Middle frontal gyrus (tissue), 1 donor: ENCODE data around the gene SPACA7.

ENCODE experiments used
- DNase-seq: peaks from one replicate; pipeline ENCODE4 v3.0.0-alpha.2; 2015; ENCODE audit warnings: low spot score; ENCODE audit errors: extremely low spot score

SPACA7 gene, protein sequence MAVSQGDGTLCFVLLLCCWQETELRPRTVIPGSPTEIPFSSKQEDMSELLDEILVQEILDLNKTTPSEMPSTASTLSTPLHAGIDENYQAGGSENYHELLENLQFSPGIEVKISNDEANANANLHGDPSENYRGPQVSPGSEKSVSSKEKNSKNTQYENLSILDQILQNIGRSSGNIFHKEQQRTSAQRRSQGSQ

GRCh38 chr13:112376050-112376681, at the start of gene SPACA7:
TSS of gene SPACA7 (plus strand) at chr13:112376355. CDS start at chr13:112376386, 31 bp downstream.
- no peak for DNase-seq

GRCh38 chr13:112326821-112327370, 49.3 kb upstream of the SPACA7 start:
- DNase-seq = no peak

- no peak for DNase-seq
These were observed 47.2 kb upstream of the SPACA7 start for GRCh38 chr13:112328936-112329335.

DNA sequence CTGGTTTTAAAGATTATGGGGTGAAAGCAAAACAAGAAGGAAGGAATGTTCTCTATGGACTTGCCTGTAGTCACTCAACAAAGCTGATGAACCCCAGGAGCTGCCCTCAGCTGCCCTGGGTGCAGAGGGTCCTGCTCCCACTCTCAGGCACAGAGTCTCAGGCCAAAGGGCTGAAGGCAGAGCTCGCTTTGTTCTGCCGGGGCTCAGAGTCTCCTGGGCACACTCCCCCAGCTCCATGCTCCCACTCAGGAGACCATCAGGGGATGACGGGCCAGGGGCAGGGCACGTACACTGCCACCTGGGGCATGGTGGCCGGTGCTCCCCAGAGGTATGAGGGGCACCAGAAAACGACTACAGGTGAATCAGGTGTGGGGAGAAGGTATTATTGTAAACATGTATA, 46.8 kb upstream of the SPACA7 start:
- DNase-seq = no peak

DNA sequence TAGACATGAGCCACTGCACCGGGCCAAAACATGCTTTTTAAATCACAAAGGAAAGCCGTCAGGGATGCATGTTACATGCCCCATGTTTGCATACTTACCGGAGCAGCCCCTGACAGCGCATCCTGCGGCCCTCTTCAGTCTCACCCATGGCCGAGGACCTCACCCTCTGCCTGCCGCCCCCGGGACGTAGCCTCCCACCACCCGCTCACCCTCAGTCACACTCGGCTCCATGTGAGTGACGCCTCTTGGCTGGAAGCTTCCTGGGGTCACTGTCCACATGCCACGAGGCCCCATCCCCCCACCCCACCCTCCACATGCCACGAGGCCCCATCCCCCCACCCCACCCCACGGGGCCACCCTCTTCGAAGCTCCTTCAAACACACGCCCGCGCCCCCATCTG, 46.1 kb upstream of the SPACA7 start:
- DNase-seq = no peak

DNA sequence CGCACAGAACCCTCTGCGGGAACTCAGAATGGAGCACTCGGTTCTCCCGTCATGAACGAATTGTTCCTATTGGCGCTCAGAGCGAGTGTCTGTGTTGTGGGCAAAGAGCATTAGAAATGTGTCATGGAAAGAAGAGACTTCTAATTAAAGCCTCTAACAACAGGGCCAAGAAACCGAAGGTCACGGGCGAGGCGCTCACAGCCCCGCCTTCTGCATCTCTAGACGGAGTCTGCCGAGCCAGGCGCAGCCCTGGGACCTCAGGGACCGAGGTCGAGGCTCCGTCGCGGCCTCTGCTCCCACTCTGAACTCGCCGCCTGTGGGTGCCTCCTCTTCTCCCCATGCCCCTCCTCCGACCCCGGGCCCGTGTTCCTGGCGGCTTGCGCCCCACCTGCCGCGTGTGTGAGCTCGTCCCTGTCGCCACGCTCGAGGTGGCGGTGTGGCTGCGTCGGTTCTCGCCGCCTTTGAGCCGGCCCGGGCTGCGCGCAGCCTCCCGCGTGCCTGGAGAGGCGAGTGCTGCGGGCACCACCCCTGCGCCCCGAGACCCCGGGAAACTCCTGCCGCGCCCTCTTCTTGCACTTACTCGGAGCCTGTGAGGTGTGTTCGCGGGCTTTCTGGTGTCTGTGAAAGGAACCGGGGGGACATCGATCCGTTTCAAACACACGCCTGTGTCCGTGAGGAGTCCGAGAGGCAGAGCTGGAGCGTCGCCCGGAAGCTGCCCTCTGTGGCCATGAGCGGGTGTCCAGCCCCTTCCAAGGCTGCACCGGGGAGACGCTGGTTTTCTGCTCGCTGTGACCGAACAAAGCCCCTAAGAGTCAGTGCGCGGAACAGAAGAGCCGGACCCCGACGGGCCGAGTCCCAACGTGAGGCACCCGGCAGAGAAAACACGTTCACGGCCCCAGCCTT, 45.4 kb upstream of the SPACA7 start:
- no peak for DNase-seq

DNA sequence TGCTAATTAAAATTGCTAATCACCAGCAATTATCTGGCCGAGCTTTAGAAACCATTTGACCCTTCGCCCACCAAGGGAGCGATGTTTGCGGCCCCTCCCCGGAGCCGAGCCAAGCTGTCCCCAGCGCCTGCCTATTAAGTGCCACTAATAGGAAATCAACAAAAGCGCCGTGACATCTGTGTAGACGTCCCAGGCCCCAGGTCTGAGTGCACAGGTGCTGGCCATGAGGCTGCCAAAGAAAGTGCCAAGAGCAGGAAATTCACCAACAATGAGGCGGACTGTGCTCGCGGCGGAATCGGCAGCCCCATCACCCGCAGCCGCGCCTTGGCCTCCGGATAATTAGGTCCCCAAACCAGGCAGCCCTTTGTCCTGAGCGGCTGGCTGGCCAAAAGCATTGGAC, 44.5 kb upstream of the SPACA7 start:
- no peak for DNase-seq

DNA sequence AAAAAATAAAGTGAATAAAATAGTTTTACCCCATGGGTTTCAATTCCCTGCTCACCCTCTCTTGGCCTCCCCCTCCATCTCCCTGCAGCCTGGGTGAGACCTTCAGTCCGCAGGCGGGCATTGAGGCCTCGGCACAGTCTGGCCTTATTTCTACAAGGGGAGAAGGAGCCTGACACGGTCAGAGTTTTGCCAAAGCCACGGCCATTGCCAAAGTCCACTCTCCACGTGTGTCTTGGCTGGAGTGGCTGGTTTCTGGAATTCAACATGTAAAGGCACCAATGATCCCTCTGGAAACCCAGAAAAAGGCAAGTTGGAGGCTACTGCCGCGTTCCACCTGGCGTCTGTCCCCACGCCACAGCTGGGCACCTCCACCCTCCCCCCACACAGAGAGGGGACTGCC, 43.4 kb upstream of the SPACA7 start:
- DNase-seq = no peak

- no peak for DNase-seq
These were observed 42.2 kb upstream of the SPACA7 start for GRCh38 chr13:112333756-112334543.

DNA sequence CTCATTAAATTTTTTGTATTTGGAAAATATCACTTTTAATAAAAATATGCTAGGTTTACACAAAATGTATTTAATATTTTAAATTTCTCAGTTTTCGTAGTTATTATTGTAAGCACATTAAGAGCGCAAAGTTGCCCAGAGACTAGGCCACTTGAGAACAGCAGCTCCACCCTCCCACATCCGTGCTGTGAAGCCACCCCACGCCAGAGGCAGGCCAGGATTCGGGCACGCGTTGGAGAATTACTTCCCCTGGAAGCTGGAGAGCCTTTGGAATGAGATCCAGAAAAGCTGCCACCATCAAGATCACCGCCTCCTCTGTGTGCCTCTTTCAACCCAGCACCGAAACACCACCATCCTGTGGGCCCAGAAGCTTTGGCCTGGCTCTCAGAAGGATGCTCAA, 41.0 kb upstream of the SPACA7 start:
- no peak for DNase-seq

GRCh38 chr13:112341446-112341845, 34.7 kb upstream of the SPACA7 start:
- no peak for DNase-seq

DNA sequence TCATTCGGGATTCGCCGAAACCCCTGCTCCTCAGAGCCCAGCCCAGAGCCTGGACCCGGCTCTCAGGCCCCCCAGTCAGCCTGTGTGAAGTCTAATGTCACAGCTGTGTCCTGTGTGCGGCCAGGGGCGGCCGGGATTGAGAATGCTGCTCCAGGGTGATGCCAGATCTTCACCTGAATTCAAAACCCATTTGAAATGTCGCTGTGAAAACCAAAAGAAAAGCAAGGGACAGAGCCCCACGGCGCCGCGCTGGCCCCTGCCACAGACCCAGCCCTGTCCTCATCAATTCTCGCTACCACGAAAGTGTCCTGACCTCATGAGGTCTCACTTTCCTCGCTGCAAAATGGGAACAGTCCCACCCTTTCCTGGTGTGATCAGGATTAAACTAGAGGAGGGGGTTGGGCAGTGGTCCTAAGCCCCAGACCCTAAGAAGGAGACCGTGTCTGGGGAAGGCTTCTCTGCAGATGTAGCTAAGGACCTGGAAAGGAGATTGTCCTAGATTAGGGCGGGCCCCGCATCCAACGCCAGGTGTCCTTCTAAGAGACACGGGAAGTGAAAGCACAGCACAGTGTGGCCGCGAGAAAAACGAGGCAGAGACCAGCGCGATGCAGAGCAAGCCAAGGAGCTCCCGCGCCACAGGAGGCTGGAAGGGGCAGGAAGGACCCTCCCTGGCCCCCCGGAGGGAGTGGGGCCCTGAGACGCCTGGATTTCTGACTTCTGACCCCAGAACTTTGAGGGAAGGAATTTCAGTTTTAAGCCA, 34.0 kb upstream of the SPACA7 start:
- no peak for DNase-seq

GRCh38 chr13:112342841-112343361, 33.3 kb upstream of the SPACA7 start:
- no peak for DNase-seq

DNA sequence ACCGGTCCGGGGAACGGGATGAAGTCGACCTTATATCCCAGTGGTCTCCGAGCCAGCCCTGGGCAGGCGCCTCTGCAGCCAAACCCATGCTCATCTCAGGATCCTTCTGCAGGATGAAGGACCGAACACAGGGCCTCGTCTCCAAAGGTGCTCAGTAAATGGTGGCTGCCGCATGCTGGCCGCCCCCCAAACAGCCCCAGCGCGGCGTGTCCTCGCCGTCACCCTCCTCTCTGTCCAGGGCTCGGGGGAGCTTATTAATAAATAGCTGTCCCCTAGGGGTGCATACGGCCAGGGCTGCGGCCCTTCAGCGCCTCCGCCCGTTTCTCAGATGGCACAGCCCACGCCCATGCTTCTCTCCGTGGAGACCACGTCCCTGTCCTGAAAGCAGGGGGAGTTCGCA, 32.6 kb upstream of the SPACA7 start:
- no peak for DNase-seq

GRCh38 chr13:112345826-112346172, 30.4 kb upstream of the SPACA7 start:
- DNase-seq = no peak

DNA sequence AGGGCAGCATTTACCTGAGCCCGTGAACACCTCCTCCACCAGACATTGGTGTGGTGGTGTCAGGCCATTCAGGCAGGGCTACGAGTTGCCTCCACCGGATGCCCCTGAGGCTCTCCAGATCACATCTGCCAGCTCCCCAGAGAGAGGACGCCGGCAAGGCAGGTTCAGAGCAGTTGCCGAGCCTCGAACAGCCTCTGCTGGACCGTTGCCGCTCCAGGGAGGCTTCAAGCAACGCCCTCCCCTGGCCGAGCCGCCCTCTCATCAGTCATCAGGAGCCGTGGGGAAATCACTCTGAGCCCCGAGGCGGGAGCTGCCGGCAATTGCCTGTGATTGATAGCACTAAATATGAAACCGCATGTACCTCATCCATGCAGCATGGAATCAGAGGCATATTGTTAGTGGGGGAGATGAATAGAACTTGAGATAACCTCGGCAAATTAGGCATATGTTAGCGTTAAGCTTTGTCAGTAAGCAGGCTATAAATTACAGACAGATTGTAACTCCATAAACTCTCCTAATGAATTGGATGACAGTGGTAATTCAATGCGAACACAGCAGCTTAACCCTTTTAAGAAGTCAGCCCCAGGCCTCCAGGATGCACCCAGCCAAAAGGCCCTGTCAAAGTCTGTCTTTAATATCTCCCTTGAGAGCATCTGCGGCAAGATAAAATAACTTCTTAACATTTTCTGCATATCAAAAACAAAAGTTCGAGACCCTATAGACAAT, 29.8 kb upstream of the SPACA7 start:
- no peak for DNase-seq

DNA sequence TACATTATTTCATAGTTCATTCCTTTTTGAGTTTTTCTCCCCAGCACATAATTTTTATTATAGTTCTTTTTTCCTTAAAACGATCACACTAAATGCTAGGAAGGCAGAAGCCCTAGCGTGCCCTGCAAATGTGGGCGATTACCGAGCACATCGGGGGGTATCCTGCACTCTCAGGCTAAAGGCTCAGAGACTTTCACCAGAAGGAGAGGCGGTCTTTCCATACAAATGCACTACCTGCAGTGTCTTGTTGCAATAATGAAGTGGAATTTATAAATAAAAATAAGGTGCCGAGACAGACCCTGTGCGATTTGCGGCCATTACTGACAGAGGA, 29.3 kb upstream of the SPACA7 start:
- DNase-seq = no peak

DNA sequence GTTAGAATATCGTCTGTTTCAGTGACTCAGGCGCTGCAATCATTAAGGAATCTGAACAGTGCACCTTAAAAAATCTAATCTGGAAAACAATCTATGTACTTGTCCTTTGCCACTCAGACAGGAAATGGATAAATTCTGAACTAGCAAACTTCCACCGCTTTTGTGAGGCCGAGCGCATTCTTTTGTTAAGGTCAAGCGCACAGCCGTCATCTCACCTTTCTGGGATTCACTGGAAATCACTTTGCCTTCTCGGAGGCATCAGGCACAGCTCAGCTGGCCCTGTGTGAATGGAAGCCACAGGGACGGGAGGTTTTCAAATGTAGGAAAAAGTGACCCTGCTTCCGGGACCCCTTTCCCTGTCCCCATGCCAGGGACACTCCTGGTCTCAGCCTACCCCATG, 28.2 kb upstream of the SPACA7 start:
- DNase-seq = no peak

- DNase-seq = no peak
These were observed 27.4 kb upstream of the SPACA7 start for GRCh38 chr13:112348642-112349345.
